Muscle of leg (tissue), 11 donors: Measurements from ENCODE around the gene TMEM225B. TPM values are rescaled to one million over a fixed set of nuclear protein-coding genes. Genes with fewer than 3 reads are reported as not detected.

Experiments
- DNase-seq: peaks from one replicate; pipeline ENCODE4 v3.0.0; 2013
- H3K27ac ChIP-seq: one replicate; pipeline ENCODE4 v1.5.1; 2013; ENCODE audit warnings: mild to moderate bottlenecking, low read length, control low read depth
- H3K27me3 ChIP-seq: one replicate; pipeline ENCODE4 v1.6.1; 2013; ENCODE audit warnings: low read length; ENCODE audit not compliant: control insufficient read depth, insufficient read depth
- H3K36me3 ChIP-seq: one replicate; pipeline ENCODE4 v1.6.1; 2013; ENCODE audit warnings: low read length; ENCODE audit not compliant: control insufficient read depth, insufficient read depth
- H3K4me1 ChIP-seq: one replicate; pipeline ENCODE4 v1.6.1; 2013; ENCODE audit warnings: low read length; ENCODE audit not compliant: control insufficient read depth, insufficient read depth
- H3K4me3 ChIP-seq: one replicate; pipeline ENCODE4 v1.5.1; 2013; ENCODE audit warnings: low read length, control low read depth
- H3K9me3 ChIP-seq: replicated peaks from 2 replicates; pipeline ENCODE4 v1.6.1; 2013; ENCODE audit warnings: low read depth, low read length; ENCODE audit not compliant: control insufficient read depth
- WGBS: methylation state at CpG from one replicate; pipeline ENCODE4 v1.1.5; 2013; ENCODE audit warnings: missing lambda C conversion rate; ENCODE audit not compliant: insufficient coverage; 5-methylcytosine and 5-hydroxymethylcytosine counted together
- polyA plus RNA-seq, 8 donors: library from polyadenylated mRNA; unstranded; fragments of 120-200 nt; gene quantifications; one replicate each; pipeline versions ENCODE4 v1.2.1 to v1.2.3, GENCODE V29; 2013; ENCODE audit warnings: inconsistent platforms in 1 of 8, low replicate concordance in 1 of 8; ENCODE audit not compliant: insufficient read length in 8 of 8, insufficient read depth in 1 of 8
- total RNA-seq: library from RNA; stranded (reverse); fragments of 120-200 nt; gene quantifications from one replicate; pipeline ENCODE4 v1.2.4, GENCODE V29; 2013

The TMEM225B gene
- total and polyA plus RNA-seq, 9 donors: 0.37 to 1.3 (median 0.77) TPM

DNA sequence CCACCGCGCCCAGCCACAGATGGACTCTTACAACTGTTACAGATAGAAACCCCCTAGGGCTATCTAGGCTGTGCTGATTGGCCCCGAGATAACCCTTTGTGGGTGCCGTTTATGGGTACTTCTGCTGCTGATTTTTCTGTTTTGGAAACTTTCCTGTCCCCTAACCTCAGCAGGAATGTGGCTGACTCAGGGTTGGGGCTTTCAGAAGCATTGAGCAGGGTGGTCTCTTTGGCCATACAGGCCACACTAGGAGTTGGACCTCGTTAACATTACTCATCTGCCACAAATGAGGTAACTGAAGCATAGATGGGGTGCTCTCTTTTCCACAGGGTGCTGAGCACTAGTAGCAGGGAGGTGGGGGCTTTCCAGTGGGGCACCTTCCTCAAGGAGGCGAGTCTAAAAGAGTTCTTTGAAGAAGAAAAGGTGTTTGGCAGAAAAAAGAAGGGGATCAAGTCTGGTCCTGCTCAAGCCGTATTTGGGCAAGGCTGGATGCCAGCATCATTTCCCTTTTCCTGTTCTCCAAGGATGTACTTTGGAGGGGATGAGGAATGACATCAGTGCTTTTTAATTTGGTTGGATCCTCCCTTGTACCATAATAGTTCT lies 25.1 kb downstream of the TMEM225B start:
- H3K36me3 ChIP-seq: peaks cover 82% of the 10 kb centered on the region
- H3K27me3 ChIP-seq: no peaks in the 10 kb centered on the region
- no peaks in the 10 kb centered on the region for H3K9me3 ChIP-seq
- WGBS: 92% methylated on average over 2 of the region's 7 CpGs
- no peak overlapping the region for H3K27ac ChIP-seq
- DNase-seq: no peak
- no peaks in the 10 kb centered on the region for H3K4me1 ChIP-seq
- H3K4me3 ChIP-seq: no peak overlapping the region

DNA sequence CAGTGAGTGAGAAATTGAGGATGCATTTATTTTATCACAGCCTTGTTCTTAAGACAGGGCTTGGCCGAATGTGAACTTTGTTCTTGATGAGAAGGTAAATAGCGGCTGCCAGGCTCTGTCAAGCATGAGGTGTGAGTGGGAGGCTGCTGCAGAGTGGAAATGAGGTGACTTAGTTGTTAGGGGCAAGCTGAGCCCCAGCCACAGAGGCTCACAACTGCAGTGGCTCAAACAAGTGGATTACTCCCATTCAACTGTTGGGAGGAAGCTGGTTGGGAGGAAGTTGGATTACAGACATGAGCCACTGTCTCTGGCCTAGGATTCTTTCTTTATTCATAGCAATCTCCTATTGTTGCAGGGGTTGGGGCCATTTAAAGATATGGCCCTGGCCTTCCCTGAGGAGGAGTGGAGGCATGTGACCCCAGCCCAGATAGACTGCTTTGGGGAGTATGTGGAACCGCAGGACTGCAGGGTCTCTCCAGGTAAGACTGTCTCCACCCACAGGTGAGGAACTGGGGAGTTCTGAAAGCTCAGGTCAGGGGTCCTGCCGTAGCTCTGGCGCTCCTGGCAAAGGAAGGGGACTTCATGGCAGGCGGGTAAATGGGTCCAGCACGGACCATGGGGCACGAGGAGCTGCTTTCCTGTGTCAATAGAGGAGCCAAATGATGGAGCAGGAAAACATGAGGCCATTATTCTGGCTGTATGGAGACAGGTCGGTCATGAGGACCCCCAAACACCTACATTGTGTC lies 25.8 kb downstream of the TMEM225B start:
- 92% methylated on average over 8 of the region's 9 CpGs for WGBS
- H3K27ac ChIP-seq: no peak overlapping the region

DNA sequence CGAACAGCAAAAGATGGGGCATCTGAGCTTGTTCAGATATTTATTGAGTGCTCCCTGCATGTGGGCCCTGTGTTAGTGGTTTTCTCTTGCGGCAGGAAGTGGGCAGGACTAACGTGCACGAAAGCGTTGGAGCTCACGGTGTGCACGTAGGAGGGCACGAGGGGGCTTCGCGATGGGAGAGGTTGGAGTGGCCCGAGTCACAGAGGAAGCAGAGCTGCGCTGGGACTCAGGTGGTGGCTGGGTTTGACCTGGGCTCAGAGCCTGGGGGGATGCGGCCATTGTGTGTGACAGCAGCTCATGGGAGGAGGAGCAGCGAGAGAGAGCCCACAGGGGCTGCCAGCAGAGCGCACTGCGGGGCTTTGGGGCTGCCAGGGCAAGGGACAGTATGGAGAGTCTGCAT lies 26.4 kb downstream of the TMEM225B start:
- 91% methylated on average over 16 of the region's 16 CpGs for WGBS
- Histone ChIP-seq H3K4me1 (no peaks in the 10 kb centered on the region), H3K27ac (no peak overlapping the region), H3K9me3 (no peaks in the 10 kb centered on the region), H3K4me3 (no peak overlapping the region), H3K27me3 (no peaks in the 10 kb centered on the region), H3K36me3 (peaks cover 82% of the 10 kb centered on the region)
- no peak for DNase-seq

More for the DNA sequence above, 25.8 kb downstream of the TMEM225B start:
- Histone ChIP-seq H3K27me3 (no peaks in the 10 kb centered on the region), H3K4me1 (no peaks in the 10 kb centered on the region), H3K9me3 (no peaks in the 10 kb centered on the region), H3K4me3 (no peak overlapping the region), H3K36me3 (peaks cover 81% of the 10 kb centered on the region)
- no peak for DNase-seq

DNA sequence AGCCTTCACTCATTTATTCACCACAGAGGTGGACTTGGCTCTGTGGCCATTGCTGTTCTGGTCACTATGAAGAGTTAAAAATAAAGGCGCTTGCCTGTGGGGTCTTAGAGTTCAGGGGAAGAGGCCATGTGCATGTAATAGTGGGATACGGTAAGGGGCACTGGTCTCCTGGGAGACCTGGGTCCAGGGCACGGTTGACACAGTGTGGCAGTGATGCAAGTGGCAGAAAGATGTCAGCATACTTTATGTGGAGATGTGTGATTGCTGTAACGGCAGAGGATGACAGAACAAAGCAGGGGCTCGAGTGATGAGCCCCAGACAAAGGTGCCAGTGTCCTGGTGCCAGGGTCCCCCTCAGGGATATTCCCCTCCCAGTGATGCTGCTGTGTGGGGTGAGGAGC lies 27.3 kb downstream of the TMEM225B start:
- DNase-seq: no peak
- no peak overlapping the region for H3K27ac ChIP-seq
- WGBS: 77% methylated on average over 3 of the region's 5 CpGs
- no peaks in the 10 kb centered on the region for H3K9me3 ChIP-seq
- H3K4me3 ChIP-seq: no peak overlapping the region
- no peaks in the 10 kb centered on the region for H3K27me3 ChIP-seq
- no peaks in the 10 kb centered on the region for H3K4me1 ChIP-seq
- H3K36me3 ChIP-seq: peaks cover 82% of the 10 kb centered on the region

GRCh38 chr7:99625961-99626360 lies 27.9 kb downstream of the TMEM225B start:
- peaks cover 79% of the 10 kb centered on the region for H3K36me3 ChIP-seq
- no peak overlapping the region for H3K4me3 ChIP-seq
- 85% methylated on average over 4 of the region's 4 CpGs for WGBS
- no peaks in the 10 kb centered on the region for H3K9me3 ChIP-seq
- H3K27ac ChIP-seq: no peak overlapping the region
- no peaks in the 10 kb centered on the region for H3K4me1 ChIP-seq
- DNase-seq: no peak
- no peaks in the 10 kb centered on the region for H3K27me3 ChIP-seq

DNA sequence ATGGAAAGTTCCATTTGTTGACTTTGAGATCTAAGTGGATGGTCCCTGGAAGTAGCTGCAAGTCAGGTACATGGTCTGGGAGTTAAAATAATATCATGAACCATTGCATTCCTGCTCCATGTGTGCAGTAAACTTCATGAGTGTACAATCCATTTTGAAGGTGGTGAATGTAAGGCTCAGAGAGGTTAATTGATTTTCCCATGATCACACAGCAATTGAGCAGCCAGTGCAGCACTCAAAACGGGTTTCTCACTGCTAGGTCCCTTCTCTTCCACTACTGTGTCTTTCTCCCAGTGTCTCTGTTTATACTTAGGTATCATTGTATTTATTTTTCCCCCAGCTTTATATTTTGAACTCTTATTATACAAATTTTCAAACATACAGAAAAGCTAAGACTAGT lies 28.6 kb downstream of the TMEM225B start:
- Histone ChIP-seq H3K4me1 (peaks cover under 1% of the 10 kb centered on the region), H3K27me3 (no peaks in the 10 kb centered on the region), H3K36me3 (peaks cover 77% of the 10 kb centered on the region), H3K9me3 (no peaks in the 10 kb centered on the region), H3K4me3 (no peak overlapping the region), H3K27ac (no peak overlapping the region)
- DNase-seq: no peak
- WGBS: no CpG with 5 or more reads among the region's 1 CpG

- Histone ChIP-seq H3K4me3 (no peak overlapping the region), H3K36me3 (peaks cover 77% of the 10 kb centered on the region), H3K9me3 (no peaks in the 10 kb centered on the region), H3K4me1 (peaks cover 4% of the 10 kb centered on the region), H3K27ac (no peak overlapping the region), H3K27me3 (no peaks in the 10 kb centered on the region)
- WGBS: no CpG with 5 or more reads among the region's 11 CpGs
- no peak for DNase-seq
Measured at GRCh38 chr7:99627513-99627912, 29.4 kb downstream of the TMEM225B start.

DNA sequence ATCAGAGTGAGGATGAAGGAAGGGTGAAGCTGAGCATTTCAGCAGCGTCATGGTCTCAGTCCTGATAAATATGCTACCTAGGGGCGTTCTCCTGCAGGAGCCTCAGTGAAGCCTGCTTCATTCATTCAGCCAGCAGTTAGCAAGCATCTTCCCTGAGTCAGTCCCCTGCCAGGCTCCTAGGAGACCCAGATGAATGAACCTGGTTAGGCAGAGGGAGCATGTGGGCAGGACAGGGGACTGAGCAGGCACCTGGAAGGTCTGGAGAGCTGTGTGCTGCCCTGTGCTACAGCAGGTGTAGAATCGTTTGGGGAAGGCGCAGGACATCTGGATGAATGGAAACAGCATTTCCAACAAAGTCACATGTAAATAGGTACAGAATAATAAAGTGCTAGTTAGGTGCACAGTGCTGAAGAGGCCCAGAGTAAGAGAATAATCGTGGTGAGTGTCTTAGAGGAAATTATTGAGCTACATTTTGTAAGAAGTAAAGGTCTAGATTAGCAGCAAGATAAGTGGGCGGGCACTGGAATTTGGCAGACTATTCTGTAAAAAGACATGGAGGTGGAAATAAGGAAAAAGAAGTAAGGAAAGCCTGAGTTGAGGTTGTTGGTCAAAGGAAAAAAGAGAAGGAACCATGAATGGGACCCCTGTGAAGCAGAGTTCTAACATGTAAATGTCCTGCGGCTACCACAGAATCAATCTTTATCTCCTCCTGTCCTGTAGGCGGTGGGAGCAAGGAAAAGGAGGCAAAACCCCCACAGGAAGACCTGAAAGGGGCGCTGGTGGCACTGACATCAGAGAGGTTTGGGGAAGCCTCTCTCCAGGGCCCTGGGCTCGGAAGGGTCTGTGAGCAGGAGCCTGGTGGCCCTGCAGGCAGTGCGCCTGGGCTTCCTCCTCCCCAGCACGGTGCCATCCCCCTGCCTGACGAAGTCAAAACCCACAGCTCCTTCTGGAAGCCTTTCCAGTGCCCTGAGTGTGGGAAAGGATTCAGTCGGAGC lies 30.7 kb downstream of the TMEM225B start:
- DNase-seq: no peak
- no peak overlapping the region for H3K27ac ChIP-seq
- H3K36me3 ChIP-seq: peaks cover 66% of the 10 kb centered on the region
- no peaks in the 10 kb centered on the region for H3K9me3 ChIP-seq
- peaks cover 4% of the 10 kb centered on the region for H3K4me1 ChIP-seq
- 89% methylated on average over 6 of the region's 14 CpGs for WGBS
- no peaks in the 10 kb centered on the region for H3K27me3 ChIP-seq
- no peak overlapping the region for H3K4me3 ChIP-seq

- Histone ChIP-seq H3K4me1 (peaks cover 4% of the 10 kb centered on the region), H3K4me3 (no peak overlapping the region), H3K27ac (no peak overlapping the region), H3K27me3 (no peaks in the 10 kb centered on the region), H3K9me3 (no peaks in the 10 kb centered on the region), H3K36me3 (peaks cover 58% of the 10 kb centered on the region)
- 93% methylated on average over 20 of the region's 20 CpGs for WGBS
- no peak for DNase-seq
Measured at GRCh38 chr7:99629643-99630042, 31.6 kb downstream of the TMEM225B start.
